ENCODE results near the gene MBD5.

DNA sequence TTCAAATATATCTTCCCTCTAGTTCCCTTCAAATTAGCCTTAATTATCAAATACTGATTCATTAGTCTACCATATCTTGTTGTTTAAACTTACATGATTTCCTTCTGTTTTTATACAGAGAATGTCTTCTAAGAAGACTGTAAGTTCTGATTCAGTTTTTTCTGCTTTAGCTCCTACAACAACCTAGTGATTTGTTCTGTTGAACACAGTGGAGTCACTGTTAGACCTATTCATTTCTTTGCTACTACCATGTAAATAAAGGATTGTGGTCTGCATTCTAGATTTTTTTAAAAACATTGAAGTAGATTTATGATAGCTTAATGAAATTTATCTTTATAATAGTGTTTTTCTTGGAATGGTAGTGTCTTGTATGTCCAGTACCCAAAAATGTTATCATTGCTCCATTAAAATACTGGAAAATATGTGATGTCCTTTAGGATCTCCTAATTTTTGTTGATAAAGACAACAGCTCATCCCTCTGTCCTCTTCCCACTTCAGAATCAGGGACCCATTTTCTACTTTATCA, 146.4 kb downstream of the MBD5 start:
- TF ChIP-seq, protein P1, sequence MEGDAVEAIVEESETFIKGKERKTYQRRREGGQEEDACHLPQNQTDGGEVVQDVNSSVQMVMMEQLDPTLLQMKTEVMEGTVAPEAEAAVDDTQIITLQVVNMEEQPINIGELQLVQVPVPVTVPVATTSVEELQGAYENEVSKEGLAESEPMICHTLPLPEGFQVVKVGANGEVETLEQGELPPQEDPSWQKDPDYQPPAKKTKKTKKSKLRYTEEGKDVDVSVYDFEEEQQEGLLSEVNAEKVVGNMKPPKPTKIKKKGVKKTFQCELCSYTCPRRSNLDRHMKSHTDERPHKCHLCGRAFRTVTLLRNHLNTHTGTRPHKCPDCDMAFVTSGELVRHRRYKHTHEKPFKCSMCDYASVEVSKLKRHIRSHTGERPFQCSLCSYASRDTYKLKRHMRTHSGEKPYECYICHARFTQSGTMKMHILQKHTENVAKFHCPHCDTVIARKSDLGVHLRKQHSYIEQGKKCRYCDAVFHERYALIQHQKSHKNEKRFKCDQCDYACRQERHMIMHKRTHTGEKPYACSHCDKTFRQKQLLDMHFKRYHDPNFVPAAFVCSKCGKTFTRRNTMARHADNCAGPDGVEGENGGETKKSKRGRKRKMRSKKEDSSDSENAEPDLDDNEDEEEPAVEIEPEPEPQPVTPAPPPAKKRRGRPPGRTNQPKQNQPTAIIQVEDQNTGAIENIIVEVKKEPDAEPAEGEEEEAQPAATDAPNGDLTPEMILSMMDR (conservative IDR thresholded peaks at IDR 0.05; ENCODE audit: low read length) = no peak
- no peak for TF ChIP-seq EZH2phosphoT487 (IDR thresholded peaks at IDR 0.05; ENCODE audit: borderline replicate concordance, low read depth, low read length)
